ENCODE data around the gene ELFN2.

- TF ChIP-seq EZH2phosphoT487 (IDR thresholded peaks at IDR 0.05; ENCODE audit: insufficient read depth, low read depth): no peak
- no peak for TF ChIP-seq EZH2 (IDR thresholded peaks at IDR 0.05; ENCODE audit: insufficient read depth, poor library complexity, severe bottlenecking)
Observed at GRCh38 chr22:37324340-37325038, 102.8 kb downstream of the ELFN2 start.

All from GM23248 (cell line).